ENCODE data around the gene KPNA1. TPM values are rescaled to one million over a fixed set of nuclear protein-coding genes. Genes with fewer than 3 reads are reported as not detected.

The KPNA1 gene
- total RNA-seq, 1 donor from 2014 or later = 86.1 TPM

- H3K27ac Mint-ChIP-seq (ENCODE audit: unreplicated experiment) = no peak overlapping the region
- H3K36me3 Mint-ChIP-seq (ENCODE audit: unreplicated experiment) = peaks cover 3% of the 10 kb centered on the region
- no peak for DNase-seq
- H3K4me3 Mint-ChIP-seq (ENCODE audit: unreplicated experiment) = no peak overlapping the region
- H3K4me1 Mint-ChIP-seq (ENCODE audit: low read depth, unreplicated experiment) = peaks cover 2% of the 10 kb centered on the region
- TF ChIP-seq CTCF (IDR thresholded peaks at IDR 0.05; ENCODE audit: partially characterized antibody, unreplicated experiment) = no peak
- H3K9me3 Mint-ChIP-seq (ENCODE audit: unreplicated experiment) = peaks cover 3% of the 10 kb centered on the region
- H3K27me3 Mint-ChIP-seq (ENCODE audit: unreplicated experiment) = peaks cover 2% of the 10 kb centered on the region
Measured at GRCh38 chr3:122421101-122421500, 93.6 kb downstream of the KPNA1 start.

GRCh38 chr3:122416966-122417365 lies 97.8 kb downstream of the KPNA1 start:
- H3K9me3 Mint-ChIP-seq (ENCODE audit: unreplicated experiment) = peaks cover 8% of the 10 kb centered on the region
- peaks cover 7% of the 10 kb centered on the region for H3K4me1 Mint-ChIP-seq (ENCODE audit: low read depth, unreplicated experiment)
- H3K4me3 Mint-ChIP-seq (ENCODE audit: unreplicated experiment) = peak overlapping the region; percentile 97
- no peak for TF ChIP-seq CTCF (IDR thresholded peaks at IDR 0.05; ENCODE audit: partially characterized antibody, unreplicated experiment)
- DNase-seq = no peak
- peaks cover 8% of the 10 kb centered on the region for H3K27me3 Mint-ChIP-seq (ENCODE audit: unreplicated experiment)
- H3K27ac Mint-ChIP-seq (ENCODE audit: unreplicated experiment) = peak overlapping the region; percentile 96
- peaks cover 3% of the 10 kb centered on the region for H3K36me3 Mint-ChIP-seq (ENCODE audit: unreplicated experiment)

- H3K36me3 Mint-ChIP-seq (ENCODE audit: unreplicated experiment) = peaks cover 3% of the 10 kb centered on the region
- TF ChIP-seq CTCF (IDR thresholded peaks at IDR 0.05; ENCODE audit: partially characterized antibody, unreplicated experiment) = no peak
- H3K9me3 Mint-ChIP-seq (ENCODE audit: unreplicated experiment) = peaks cover 8% of the 10 kb centered on the region
- peak within 1 kb of the TSS; percentile 97 for H3K4me3 Mint-ChIP-seq (ENCODE audit: unreplicated experiment)
- peak; percentile 99 for DNase-seq
- peaks cover 7% of the 10 kb centered on the region for H3K4me1 Mint-ChIP-seq (ENCODE audit: low read depth, unreplicated experiment)
- H3K27me3 Mint-ChIP-seq (ENCODE audit: unreplicated experiment) = peaks cover 8% of the 10 kb centered on the region
- peak within 1 kb of the TSS; percentile 96 for H3K27ac Mint-ChIP-seq (ENCODE audit: unreplicated experiment)
Measured at GRCh38 chr3:122415762-122416654, 98.7 kb downstream of the KPNA1 start, which contains the start of gene WDR5B. TSS of gene WDR5B (minus strand) at chr3:122416062. CDS start at chr3:122415528, 534 bp downstream.

GRCh38 chr3:122415104-122415744 lies 99.5 kb downstream of the KPNA1 start:
- H3K27ac Mint-ChIP-seq (ENCODE audit: unreplicated experiment) = peak overlapping the region; percentile 49
- peaks cover 3% of the 10 kb centered on the region for H3K36me3 Mint-ChIP-seq (ENCODE audit: unreplicated experiment)
- H3K4me1 Mint-ChIP-seq (ENCODE audit: low read depth, unreplicated experiment) = peaks cover 7% of the 10 kb centered on the region
- H3K9me3 Mint-ChIP-seq (ENCODE audit: unreplicated experiment) = peaks cover 7% of the 10 kb centered on the region
- no peak for TF ChIP-seq CTCF (IDR thresholded peaks at IDR 0.05; ENCODE audit: partially characterized antibody, unreplicated experiment)
- H3K4me3 Mint-ChIP-seq (ENCODE audit: unreplicated experiment) = peak overlapping the region; percentile 97
- DNase-seq = no peak
- peaks cover 8% of the 10 kb centered on the region for H3K27me3 Mint-ChIP-seq (ENCODE audit: unreplicated experiment)

Data from glutamatergic neuron (in vitro differentiated cells).